Measurements from ENCODE around the gene TRIM7. TPM values are rescaled to one million over a fixed set of nuclear protein-coding genes. Genes with fewer than 3 reads are reported as not detected.

The TRIM7 gene
- total RNA-seq, 1 donor from 2014 or later = 4.0 TPM

- DNase-seq (ENCODE audit: extremely low spot score, unreplicated experiment) = no peak
- no peak overlapping the region for H3K27ac Mint-ChIP-seq (ENCODE audit: unreplicated experiment)
- no peak for TF ChIP-seq CTCF (IDR thresholded peaks at IDR 0.05)
- H3K4me3 Mint-ChIP-seq (ENCODE audit: unreplicated experiment) = no peak overlapping the region
- no peaks in the 10 kb centered on the region for H3K9me3 Mint-ChIP-seq (ENCODE audit: unreplicated experiment)
- no peaks in the 10 kb centered on the region for H3K27me3 Mint-ChIP-seq (ENCODE audit: unreplicated experiment)
- H3K4me1 Mint-ChIP-seq (ENCODE audit: unreplicated experiment) = peaks cover 12% of the 10 kb centered on the region
- peaks cover 2% of the 10 kb centered on the region for H3K36me3 Mint-ChIP-seq (ENCODE audit: unreplicated experiment)
Measured at GRCh38 chr5:181197326-181197951, 7.6 kb downstream of the TRIM7 start.

GRCh38 chr5:181195249-181195761 lies 9.7 kb downstream of the TRIM7 start:
- peaks cover 21% of the 10 kb centered on the region for H3K4me1 Mint-ChIP-seq (ENCODE audit: unreplicated experiment)
- H3K9me3 Mint-ChIP-seq (ENCODE audit: unreplicated experiment) = no peaks in the 10 kb centered on the region
- no peak overlapping the region for H3K4me3 Mint-ChIP-seq (ENCODE audit: unreplicated experiment)
- H3K36me3 Mint-ChIP-seq (ENCODE audit: unreplicated experiment) = peaks cover 2% of the 10 kb centered on the region
- H3K27me3 Mint-ChIP-seq (ENCODE audit: unreplicated experiment) = no peaks in the 10 kb centered on the region
- no peak overlapping the region for H3K27ac Mint-ChIP-seq (ENCODE audit: unreplicated experiment)
- DNase-seq (ENCODE audit: extremely low spot score, unreplicated experiment) = no peak
- no peak for TF ChIP-seq CTCF (IDR thresholded peaks at IDR 0.05)

- Mint-ChIP-seq H3K36me3 (ENCODE audit: unreplicated experiment) (peaks cover 2% of the 10 kb centered on the region), H3K27ac (ENCODE audit: unreplicated experiment) (no peak overlapping the region), H3K27me3 (ENCODE audit: unreplicated experiment) (no peaks in the 10 kb centered on the region), H3K9me3 (ENCODE audit: unreplicated experiment) (no peaks in the 10 kb centered on the region), H3K4me3 (ENCODE audit: unreplicated experiment) (no peak overlapping the region), H3K4me1 (ENCODE audit: unreplicated experiment) (peaks cover 22% of the 10 kb centered on the region)
- DNase-seq (ENCODE audit: extremely low spot score, unreplicated experiment) = no peak
- TF ChIP-seq CTCF (IDR thresholded peaks at IDR 0.05) = no peak
Measured at GRCh38 chr5:181194489-181195248, 10.3 kb downstream of the TRIM7 start.

- Mint-ChIP-seq H3K9me3 (ENCODE audit: unreplicated experiment) (no peaks in the 10 kb centered on the region), H3K4me1 (ENCODE audit: unreplicated experiment) (peaks cover 22% of the 10 kb centered on the region), H3K27ac (ENCODE audit: unreplicated experiment) (no peak overlapping the region), H3K4me3 (ENCODE audit: unreplicated experiment) (no peak overlapping the region), H3K36me3 (ENCODE audit: unreplicated experiment) (peaks cover 1% of the 10 kb centered on the region), H3K27me3 (ENCODE audit: unreplicated experiment) (no peaks in the 10 kb centered on the region)
- DNase-seq (ENCODE audit: extremely low spot score, unreplicated experiment) = no peak
- no peak for TF ChIP-seq CTCF (IDR thresholded peaks at IDR 0.05)
Measured at GRCh38 chr5:181193656-181194055, 11.3 kb downstream of the TRIM7 start.

GRCh38 chr5:181192337-181193046 lies 12.5 kb downstream of the TRIM7 start:
- Mint-ChIP-seq H3K4me3 (ENCODE audit: unreplicated experiment) (peak overlapping the region; percentile 97), H3K27me3 (ENCODE audit: unreplicated experiment) (no peaks in the 10 kb centered on the region), H3K4me1 (ENCODE audit: unreplicated experiment) (peaks cover 28% of the 10 kb centered on the region), H3K9me3 (ENCODE audit: unreplicated experiment) (no peaks in the 10 kb centered on the region), H3K27ac (ENCODE audit: unreplicated experiment) (peak overlapping the region; percentile 94), H3K36me3 (ENCODE audit: unreplicated experiment) (no peaks in the 10 kb centered on the region)
- TF ChIP-seq CTCF (IDR thresholded peaks at IDR 0.05) = no peak
- no peak for DNase-seq (ENCODE audit: extremely low spot score, unreplicated experiment)

Measured in osteocyte (in vitro differentiated cells).